ENCODE results near the gene GUCA1A.
"Not testable (repeated sequence)": the region's sequence is repeated elsewhere in the genome, so short reads cannot be mapped to it uniquely, and the experiment has no call there.

The GUCA1A gene

GRCh38 chr6:42177514-42178364, 4.6 kb downstream of the GUCA1A start:
- peak; percentile 48 for DNase-seq

- no peak for DNase-seq
Measured at GRCh38 chr6:42179261-42179944, 6.2 kb downstream of the GUCA1A start.

- DNase-seq: no peak
Measured at GRCh38 chr6:42179945-42180313, 6.8 kb downstream of the GUCA1A start.

- DNase-seq: no peak
Measured at GRCh38 chr6:42182101-42182500, 8.9 kb downstream of the GUCA1A start.

GRCh38 chr6:42184475-42184874, 11.3 kb downstream of the GUCA1A start:
- no peak for DNase-seq

- DNase-seq: peak; percentile 54
Measured at GRCh38 chr6:42185597-42185996, 12.4 kb downstream of the GUCA1A start.

GRCh38 chr6:42188406-42188805, 15.2 kb downstream of the GUCA1A start:
- DNase-seq: no peak

- DNase-seq: no peak
Measured at GRCh38 chr6:42190554-42191183, 17.5 kb downstream of the GUCA1A start.

GRCh38 chr6:42192385-42192784, 19.2 kb downstream of the GUCA1A start:
- not testable (repeated sequence) for DNase-seq

GRCh38 chr6:42193491-42193894, 20.3 kb downstream of the GUCA1A start:
- DNase-seq: no peak

- DNase-seq: no peak
Measured at GRCh38 chr6:42194056-42194455, 20.9 kb downstream of the GUCA1A start.

GRCh38 chr6:42195415-42195814, 22.3 kb downstream of the GUCA1A start:
- DNase-seq: no peak

GRCh38 chr6:42197555-42198362, 24.6 kb downstream of the GUCA1A start:
- no peak for DNase-seq

- DNase-seq: no peak
Measured at GRCh38 chr6:42199106-42199981, 26.2 kb downstream of the GUCA1A start.

GRCh38 chr6:42200035-42200434, 26.9 kb downstream of the GUCA1A start:
- DNase-seq: no peak

- no peak for DNase-seq
Measured at GRCh38 chr6:42201382-42201781, 28.2 kb downstream of the GUCA1A start.

GRCh38 chr6:42202131-42202915, 29.2 kb downstream of the GUCA1A start:
- DNase-seq: not testable (repeated sequence)

- no peak for DNase-seq
Measured at GRCh38 chr6:42203183-42203582, 30.0 kb downstream of the GUCA1A start.

- DNase-seq: no peak
Measured at GRCh38 chr6:42204768-42205282, 31.7 kb downstream of the GUCA1A start.

- not testable (repeated sequence) for DNase-seq
Measured at GRCh38 chr6:42207559-42207958, 34.4 kb downstream of the GUCA1A start.
